ENCODE data around the gene ZNF574.

The ZNF574 gene

DNA sequence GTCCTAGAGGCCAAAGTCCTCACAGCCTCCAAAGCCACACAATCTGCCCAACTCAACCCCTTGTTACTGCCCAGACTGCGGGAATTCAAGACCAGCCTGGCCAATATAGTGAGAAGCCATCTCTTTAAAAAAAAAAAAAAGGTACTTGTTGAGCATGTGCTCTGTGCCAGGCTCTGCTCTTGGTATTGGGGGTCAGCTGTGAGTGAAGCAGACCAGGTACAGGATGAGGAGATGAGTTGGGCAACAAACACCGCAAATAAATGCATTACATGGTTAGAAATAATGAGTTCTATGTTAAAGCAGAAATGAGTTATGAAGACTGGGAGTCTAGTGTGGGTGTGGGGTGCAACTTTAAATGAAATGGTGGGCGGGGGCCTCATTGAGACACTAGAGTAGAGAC lies 15.8 kb upstream of the ZNF574 start:
- no peak for DNase-seq

DNA sequence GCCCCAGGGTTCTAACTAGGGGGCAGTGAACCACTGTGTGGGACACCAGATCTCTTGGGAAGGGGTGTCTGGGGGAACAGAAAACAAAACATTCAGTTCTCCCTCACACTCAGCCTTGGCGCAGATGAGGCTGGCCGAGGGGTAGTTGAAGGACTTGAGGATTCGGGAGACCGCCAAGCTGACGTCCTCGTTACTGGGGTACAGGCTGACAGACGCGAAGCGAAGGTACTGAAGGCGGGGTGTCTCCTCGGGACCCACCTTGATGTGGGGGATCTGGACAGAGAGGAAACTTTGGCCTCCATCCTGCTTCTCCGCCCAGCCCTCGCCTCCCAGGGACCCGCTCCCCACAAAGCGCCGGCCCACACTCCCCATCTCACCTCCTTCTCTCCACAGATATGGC lies 13.6 kb upstream of the ZNF574 start:
- DNase-seq = no peak

DNA sequence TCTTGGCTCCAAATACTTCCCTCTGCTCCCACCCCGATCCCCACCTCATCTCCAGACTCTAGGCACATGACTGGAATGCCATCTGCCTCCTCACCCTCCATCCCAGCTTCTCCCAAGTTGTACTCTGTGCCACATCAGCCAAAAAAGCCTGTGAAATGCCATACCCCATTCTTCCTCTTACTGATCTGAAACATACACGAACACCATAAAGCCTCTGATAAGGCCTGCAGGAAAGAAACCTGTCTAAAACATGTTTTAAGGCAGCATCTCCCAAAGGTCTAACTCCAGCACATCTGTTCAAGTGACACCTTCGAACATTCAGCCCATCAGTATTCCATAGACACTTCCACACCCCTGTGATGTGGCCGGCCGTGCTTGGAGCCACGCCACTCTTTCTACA lies 11.5 kb upstream of the ZNF574 start:
- no peak for DNase-seq

DNA sequence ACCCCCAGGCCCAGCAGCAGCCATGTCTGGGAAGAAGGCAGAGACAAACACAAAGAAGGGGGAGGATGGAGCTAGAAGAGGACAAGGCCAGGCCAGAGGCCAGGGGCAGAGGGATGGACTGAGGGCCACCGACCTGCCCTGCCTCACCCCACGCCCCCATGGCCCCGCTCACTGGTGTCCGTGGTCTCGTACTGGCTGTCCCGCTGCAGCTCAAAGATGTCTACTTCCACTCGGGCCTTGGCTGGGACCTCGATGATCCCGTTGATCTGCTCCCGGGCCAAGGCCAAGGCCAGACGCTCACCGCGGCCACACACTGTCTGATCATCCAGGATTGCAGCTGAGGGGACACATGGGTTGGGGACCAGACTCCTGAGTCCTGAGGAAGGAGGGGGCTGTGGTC lies 10.9 kb upstream of the ZNF574 start:
- no peak for DNase-seq

DNA sequence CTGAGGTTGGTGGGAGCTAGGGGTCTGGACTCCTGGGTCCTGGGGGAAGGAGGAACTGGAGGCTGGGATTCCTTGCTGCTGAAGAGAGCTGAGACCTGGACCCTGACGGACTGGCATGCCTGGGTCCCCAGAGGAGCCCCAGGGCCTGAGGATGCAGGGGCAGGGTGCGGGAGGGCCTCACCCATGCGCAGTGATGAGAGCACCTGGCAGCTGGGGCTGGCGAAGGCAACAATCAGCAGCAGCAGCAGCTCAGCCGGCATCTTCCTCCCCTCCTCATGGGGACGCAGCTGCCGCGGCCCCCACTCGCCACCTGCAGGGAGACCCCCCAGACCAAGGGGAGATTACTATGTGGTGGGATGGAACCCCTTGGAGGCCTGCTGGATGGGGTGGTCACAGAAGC lies 10.5 kb upstream of the ZNF574 start:
- no peak for DNase-seq

DNA sequence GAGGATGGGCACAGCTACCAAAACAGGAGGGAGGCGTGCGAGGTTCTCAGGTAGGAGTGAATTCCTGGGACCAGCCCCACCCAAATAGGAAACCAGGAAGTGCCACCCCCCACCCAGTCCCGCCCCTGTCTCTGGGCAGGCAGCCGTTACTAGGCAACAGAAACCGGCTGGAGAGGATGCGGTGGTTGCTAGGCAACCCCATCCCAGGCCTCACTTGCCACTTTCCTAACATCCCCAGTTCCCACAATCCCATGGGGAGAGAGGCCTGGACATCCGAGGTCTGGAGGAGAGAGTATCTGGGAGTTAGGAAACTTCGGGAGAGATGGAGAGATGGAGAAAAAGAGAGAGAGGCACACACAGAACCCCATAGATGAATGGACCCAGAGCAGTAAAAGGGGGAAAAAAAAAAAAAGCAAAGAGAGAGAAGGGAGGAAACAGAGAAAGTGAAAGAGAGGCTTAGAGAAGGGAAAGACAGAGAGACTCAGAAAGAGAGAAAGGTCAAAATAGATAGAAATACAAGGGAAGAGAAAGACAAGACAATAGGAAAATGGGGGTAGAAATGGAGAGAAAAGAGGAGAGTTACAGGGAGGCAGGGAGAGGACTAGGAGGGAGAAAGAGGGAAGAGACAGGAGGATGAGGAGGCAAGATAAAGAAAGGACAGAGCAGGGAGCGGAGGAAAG lies 9.8 kb upstream of the ZNF574 start:
- no peak for DNase-seq

DNA sequence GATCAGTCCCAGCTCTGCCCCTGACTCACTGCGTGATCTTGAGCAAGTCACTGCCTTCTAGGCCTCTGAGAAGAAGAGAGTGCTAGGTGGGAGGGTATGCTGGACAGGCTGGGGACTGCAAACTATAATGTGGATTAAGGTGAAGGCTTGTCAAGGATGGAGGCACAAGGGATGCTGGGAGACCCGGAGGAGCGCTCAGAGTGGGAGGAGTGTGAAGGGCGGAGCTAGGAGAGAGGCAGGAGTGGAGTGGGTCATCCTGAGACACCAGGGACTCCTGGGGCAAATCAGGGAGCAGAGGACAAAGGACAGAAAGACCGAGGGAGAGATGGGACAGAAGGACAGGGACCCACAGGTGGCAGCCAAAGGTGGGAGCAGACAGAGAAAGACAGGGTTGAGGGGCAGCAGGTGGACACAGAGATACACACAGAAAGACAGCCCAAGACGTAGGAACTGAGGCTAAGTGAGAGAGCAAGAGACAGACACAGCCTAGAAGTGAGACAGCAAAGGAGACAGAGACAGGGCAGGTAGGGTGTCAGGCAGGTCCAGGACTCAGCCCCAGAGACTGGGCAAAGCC lies 8.6 kb upstream of the ZNF574 start:
- no peak for DNase-seq

DNA sequence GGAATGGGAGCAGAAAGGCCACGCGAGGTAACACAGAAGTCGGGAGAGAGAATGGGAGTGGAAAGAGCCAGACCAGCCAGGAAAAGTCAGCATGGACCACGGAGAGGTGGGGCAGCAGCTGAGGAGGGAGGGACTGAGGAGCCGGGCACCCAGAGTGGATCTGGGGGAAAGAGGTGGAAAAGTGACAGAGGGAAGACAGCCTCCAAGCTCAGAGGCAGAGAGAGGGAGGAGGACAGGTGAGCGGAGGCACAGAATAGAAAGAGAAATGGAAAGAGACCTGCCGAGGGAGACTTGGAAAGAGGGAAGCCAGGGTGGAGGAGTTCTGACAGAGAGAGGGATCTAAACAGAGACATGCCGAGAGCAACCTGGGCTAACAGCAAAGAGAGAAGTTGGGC lies 7.6 kb upstream of the ZNF574 start:
- no peak for DNase-seq

DNA sequence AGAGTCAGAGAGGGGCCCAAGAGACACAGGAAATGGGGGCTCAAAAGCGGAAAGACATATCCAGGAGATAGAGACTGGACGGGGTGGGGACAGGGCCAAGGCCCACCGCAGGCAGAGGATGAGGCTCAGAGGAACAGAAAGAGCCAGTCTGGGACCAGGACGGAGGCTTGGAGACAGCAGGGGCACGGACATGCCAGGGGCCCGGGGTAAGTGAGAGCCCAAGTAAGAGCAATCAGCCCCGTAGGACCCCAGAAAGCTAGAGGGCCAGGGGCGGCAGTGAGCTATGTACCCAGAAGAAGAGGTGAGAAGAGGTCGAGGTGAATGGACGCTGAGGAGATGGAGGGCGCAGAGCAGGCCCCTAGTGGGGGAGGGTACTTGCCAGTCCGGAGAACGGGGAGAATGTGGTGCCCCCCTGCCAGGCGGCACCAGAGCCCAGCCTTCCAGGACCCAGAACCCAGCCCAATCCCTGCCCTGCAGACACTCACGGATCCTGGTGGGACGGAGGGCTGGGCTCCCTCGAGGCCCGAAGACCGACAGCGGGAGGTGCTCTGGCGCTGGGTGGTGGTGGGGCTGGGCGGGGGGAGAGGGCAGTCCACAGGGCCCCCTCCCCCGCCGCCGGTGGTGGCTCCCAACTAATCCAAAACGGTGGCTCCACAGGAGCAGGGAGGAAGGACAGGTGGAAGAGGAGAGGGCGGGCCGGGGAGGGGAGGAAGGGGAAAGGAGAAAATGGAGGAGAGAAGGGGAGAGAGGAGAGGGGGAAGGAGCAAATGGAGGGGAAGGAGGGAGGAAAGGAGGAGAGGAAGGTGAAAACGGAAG lies 7.0 kb upstream of the ZNF574 start:
- no peak for DNase-seq

DNA sequence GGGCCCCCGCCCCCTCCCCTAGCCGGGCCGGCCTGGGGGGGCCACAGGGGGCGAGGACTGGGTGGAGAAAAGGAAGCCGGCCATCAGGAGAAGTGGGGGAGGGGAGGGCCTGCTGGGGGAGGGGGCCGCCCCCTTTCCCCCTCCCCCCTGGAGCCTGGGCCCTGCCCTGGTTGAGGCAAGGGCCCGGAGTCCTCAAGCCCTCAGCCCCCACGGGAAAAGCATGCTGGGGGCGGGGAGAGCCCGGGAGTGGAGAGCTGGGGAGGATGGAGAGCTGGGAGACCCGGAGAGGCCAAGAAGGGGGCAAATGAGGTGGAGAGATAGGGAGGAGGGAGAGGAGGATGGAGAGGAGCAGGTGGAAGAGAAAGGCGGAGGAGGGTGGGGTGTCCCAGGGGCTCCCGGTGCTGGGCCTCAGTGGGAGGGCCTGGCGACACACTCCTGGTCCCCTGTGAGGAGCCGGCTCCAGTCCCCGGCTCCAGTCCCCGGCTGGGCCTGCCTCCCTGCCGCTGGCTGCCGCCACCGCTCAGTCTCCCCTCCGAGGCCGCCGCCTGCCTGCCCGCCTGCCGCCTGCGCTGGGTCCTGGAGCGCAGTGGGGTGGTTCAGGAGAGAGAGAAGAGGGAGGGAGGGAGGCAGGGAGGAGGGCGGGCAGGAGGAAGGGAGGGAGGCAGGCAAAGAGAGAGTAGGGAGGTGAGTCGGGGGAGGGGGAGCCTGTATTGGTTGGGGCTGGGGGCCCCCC lies 6.2 kb upstream of the ZNF574 start, which contains the start of gene GRIK5:
Gene GRIK5, minus strand, starts transcription at position 588 of the 733 bp plus-strand sequence. CDS start 4,436 bp downstream, outside the sequence.
- no peak for DNase-seq

DNA sequence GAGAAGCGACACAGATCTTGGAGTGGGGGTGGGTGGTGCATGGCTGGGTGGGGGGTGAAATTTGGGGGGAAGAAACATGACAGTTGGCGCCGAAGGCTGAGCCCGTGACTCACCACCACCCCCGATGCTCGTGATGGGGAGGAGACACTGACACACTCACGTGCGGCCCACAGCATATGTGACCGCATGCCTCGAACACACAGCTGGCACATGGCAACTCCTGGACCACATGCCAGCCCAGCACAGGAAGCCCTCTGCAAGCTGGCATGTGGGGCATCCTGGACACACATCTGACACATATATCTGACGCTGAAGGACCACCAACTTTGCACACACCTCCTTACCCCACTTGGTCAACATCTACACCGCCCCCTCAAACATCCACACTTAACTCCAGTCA lies 4.7 kb upstream of the ZNF574 start:
- no peak for DNase-seq

DNA sequence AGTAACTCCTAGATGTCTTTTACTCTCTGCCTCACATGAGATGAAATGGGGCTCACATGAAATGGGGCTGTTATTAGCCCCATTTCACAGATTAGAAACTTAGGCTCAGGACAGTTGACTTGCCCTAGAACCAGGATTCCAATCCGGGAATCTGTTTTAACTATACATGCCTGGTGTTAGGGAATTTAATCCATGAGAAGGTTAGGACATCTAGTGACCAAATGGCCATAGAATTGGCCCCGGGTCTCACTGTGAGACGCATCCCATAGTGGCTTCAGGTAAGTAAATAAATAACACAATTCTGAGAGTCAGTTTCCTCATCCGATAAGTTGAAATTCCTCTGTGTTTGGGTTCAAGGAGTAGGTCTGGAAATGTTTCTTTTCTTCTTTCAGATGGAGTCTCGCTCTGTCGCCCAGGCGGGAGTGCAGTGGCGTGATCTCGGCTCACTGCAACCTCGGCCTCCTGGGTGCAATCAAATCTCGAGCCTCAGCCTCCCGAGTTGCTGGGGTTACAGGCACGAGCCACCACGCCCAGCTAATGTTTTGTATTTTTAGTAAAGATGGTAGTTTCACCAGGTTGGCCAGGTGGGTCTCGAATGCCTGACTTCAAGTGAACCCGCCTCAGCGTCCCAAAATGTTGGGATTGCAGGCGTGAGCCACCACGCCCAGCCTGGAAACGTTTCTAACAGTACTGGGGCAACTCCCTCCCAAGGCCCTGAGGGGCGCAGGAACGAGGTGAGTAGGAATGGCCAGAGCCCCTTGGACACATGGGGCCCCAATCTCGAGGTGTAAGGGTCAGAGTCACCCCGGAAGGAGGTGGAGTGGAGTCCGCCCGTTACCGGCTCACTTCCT lies 1.2 kb upstream of the ZNF574 start:
- DNase-seq = no peak

DNA sequence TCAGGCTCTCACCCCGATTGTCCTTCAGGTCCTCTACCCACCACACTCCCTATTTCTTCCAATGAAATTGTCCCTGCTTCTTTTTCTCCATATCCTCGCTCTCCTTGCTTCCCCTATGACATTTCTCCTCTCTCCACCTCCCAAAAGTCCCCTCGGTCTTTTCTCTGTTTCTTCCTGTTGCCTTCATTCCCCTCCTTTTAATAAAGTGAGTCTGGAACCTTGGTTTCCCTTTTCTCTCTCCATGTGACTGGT lies 676 bp upstream of the ZNF574 start:
- DNase-seq = no peak

DNA sequence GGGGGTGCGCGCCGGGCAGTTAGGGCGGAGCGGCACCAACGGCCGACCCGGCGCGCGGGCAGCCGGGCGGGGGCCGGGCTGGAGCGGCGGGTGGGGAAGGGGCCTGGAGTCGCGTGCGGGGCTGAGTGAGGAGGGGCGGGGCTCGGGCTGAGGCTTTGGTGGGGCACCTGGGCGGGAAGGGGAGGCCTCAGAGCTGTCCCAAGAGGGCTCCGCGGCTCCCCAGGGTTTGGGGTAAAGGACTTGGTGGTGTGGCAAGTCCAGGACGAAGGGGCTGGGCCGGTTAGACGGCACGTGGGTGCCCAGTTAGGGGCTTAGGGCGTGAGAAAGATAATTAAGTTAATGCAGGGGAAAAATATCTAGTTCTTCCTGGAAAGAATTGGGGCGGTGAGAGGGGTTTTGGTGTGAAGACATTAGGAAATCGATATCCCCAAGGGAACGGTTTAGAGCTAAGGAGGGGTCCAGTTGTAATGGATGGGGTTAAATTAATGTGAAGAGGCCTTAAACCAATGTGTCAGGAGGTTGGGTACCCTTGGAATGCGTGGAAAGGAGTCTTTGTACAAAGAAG lies 496 bp downstream of the ZNF574 start:
- peak; percentile 25 for DNase-seq

DNA sequence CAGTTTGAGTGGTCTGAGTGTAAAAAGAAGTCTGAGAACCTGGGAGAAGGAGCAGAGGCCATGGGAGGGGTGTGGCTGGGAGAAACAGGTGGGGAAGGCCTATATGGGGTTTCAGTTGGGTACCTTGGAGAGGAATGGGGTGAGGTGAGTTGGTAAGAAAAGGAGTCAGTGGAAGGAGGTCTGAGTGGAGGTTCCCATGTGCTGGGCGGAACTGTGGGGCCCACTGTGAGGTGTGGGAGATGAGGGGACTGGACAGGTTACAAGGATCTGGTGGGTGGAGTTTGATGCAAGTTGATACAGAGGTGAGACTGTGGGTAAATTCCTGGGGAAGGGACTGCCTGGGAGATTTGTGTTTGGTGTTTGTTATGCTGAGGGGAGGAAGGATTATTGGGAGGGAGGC lies 2.1 kb downstream of the ZNF574 start:
- DNase-seq = no peak

DNA sequence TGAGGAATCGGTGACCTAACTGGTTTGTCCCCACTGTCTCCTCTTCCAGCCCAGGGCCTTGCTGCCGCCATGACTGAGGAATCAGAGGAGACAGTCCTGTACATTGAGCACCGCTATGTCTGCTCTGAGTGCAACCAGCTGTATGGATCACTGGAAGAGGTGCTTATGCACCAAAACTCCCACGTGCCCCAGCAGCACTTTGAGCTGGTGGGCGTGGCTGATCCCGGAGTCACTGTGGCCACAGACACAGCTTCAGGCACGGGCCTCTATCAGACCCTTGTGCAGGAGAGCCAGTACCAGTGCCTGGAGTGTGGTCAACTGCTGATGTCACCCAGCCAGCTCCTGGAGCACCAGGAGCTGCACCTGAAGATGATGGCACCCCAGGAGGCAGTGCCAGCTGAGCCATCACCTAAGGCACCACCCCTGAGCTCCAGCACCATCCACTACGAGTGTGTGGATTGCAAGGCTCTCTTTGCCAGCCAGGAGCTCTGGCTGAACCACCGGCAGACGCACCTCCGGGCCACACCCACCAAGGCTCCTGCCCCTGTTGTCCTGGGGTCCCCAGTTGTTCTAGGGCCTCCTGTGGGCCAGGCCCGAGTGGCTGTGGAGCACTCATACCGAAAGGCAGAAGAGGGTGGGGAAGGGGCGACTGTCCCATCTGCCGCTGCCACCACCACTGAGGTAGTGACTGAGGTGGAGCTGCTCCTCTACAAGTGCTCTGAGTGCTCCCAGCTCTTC lies 2.7 kb downstream of the ZNF574 start:
- DNase-seq = no peak

DNA sequence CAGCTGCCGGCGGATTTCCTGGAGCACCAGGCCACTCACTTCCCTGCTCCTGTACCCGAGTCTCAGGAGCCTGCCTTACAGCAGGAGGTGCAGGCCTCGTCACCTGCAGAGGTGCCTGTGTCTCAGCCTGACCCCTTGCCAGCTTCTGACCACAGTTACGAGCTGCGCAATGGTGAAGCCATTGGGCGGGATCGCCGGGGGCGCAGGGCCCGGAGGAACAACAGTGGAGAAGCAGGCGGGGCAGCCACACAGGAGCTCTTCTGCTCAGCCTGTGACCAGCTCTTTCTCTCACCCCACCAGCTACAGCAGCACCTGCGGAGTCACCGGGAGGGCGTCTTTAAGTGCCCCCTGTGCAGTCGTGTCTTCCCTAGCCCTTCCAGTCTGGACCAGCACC lies 3.3 kb downstream of the ZNF574 start:
- DNase-seq = no peak

DNA sequence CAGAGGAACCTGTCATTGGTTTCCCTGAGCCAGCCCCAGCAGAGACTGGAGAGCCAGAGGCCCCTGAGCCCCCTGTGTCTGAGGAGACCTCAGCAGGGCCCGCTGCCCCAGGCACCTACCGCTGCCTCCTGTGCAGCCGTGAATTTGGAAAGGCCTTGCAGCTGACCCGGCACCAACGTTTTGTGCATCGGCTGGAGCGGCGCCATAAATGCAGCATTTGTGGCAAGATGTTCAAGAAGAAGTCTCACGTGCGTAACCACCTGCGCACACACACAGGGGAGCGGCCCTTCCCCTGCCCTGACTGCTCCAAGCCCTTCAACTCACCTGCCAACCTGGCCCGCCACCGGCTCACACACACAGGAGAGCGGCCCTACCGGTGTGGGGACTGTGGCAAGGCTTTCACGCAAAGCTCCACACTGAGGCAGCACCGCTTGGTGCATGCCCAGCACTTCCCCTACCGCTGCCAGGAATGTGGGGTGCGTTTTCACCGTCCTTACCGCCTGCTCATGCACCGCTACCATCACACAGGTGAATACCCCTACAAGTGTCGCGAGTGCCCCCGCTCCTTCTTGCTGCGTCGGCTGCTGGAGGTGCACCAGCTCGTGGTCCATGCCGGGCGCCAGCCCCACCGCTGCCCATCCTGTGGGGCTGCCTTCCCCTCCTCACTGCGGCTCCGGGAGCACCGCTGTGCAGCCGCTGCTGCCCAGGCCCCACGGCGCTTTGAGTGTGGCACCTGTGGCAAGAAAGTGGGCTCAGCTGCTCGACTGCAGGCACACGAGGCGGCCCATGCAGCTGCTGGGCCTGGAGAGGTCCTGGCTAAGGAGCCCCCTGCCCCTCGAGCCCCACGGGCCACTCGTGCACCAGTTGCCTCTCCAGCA lies 4.2 kb downstream of the ZNF574 start:
- no peak for DNase-seq

DNA sequence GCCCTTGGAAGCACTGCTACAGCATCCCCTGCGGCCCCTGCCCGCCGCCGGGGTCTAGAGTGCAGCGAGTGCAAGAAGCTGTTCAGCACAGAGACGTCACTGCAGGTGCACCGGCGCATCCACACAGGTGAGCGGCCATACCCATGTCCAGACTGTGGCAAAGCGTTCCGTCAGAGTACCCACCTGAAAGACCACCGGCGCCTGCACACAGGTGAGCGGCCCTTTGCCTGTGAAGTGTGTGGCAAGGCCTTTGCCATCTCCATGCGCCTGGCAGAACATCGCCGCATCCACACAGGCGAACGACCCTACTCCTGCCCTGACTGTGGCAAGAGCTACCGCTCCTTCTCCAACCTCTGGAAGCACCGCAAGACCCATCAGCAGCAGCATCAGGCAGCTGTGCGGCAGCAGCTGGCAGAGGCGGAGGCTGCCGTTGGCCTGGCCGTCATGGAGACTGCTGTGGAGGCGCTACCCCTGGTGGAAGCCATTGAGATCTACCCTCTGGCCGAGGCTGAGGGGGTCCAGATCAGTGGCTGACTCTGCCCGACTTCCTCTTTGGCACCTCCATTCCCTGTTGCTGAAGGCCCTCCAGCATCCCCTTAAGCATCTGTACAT lies 4.9 kb downstream of the ZNF574 start:
- no peak for DNase-seq

DNA sequence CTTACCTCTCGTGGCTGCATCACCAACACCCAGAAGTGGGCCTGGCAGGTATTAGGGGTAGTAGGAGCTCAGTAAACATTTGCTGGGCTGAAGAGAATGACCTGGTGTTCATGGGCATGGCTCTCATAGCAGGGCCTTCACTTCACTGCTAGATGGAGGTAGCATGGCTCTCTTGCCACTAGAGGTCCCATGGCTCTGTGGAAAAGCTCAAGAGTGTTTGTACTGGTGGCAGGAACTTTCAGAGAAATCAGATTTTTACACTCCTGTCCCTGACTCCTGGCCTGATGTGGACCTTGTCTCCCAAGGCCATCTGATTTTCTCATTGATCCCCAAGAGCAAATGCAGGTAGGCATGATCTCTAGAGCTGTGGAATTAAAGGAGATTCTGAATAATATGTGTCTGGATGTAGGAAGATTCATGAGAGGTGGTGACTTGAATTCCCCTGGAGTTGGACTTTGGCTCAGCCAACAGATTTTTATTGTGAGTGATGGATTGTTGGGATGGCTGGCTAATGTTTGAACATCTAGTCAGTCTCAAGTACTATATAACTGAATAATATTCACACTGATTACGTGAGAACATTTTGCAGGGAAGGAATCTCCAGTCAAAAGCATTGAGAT lies 5.7 kb downstream of the ZNF574 start:
- DNase-seq = no peak
